ENCODE data around the gene PTGES3L.
"Not testable (repeated sequence)": the region's sequence is repeated elsewhere in the genome, so short reads cannot be mapped to it uniquely, and the experiment has no call there.

The PTGES3L gene

DNA sequence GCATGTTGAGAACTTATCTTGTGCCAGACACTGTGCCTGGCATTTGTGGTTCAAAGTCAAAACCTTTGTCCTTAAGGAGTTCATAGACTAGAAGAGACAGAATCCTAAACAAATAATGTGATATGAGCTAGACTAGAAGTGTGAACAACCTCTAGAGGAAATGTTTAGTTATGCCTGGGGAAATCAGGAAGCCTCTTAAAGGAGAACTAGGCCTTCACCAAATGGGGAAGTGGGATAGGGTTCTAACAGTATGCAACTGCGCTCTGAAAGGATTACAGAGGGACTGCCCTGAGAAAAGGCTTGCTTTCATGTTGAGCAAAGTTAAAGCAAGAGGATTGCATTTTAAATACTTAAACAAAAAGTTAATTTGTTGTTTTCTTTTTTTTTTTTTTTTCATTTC, 5.3 kb upstream of the PTGES3L start:
- Histone ChIP-seq H3K36me3 (peaks cover 46% of the 10 kb centered on the region), H3K27me3 (no peaks in the 10 kb centered on the region), H3K4me3 (ENCODE audit: low read depth, low read length) (no peak overlapping the region), H3K9me3 (no peaks in the 10 kb centered on the region), H3K4me1 (no peaks in the 10 kb centered on the region)
- no peak for DNase-seq
- TF ChIP-seq, protein P1, sequence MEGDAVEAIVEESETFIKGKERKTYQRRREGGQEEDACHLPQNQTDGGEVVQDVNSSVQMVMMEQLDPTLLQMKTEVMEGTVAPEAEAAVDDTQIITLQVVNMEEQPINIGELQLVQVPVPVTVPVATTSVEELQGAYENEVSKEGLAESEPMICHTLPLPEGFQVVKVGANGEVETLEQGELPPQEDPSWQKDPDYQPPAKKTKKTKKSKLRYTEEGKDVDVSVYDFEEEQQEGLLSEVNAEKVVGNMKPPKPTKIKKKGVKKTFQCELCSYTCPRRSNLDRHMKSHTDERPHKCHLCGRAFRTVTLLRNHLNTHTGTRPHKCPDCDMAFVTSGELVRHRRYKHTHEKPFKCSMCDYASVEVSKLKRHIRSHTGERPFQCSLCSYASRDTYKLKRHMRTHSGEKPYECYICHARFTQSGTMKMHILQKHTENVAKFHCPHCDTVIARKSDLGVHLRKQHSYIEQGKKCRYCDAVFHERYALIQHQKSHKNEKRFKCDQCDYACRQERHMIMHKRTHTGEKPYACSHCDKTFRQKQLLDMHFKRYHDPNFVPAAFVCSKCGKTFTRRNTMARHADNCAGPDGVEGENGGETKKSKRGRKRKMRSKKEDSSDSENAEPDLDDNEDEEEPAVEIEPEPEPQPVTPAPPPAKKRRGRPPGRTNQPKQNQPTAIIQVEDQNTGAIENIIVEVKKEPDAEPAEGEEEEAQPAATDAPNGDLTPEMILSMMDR (IDR thresholded peaks at IDR 0.05; ENCODE audit: low read depth, low read length) = no peak

DNA sequence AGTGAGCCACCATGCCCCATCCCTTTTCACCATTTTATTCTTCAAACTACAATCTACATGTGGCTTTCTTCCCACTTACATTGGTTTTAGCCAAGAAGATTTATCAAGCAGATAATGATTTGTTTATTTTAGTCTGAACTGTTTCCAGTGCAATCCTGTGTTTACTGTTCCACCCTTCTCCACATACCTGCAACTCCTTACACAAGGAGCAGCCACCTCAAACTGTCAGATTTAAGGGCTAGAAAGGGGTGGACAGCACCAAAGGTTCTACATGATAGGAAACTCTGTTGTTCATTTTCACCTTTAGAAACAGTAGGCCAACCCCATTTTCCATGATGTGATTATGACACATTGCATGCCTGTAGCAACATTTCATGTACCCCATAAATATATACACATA, 2.4 kb upstream of the PTGES3L start:
- no peak for DNase-seq
- peaks cover 17% of the 10 kb centered on the region for H3K36me3 ChIP-seq
- TF ChIP-seq, protein P1 (IDR thresholded peaks at IDR 0.05; ENCODE audit: low read depth, low read length) = no peak
- no peaks in the 10 kb centered on the region for H3K27me3 ChIP-seq
- H3K4me1 ChIP-seq = peaks cover 5% of the 10 kb centered on the region; the same call in 1 of the 2 replicates
- no peak overlapping the region for H3K4me3 ChIP-seq (ENCODE audit: low read depth, low read length)
- no peaks in the 10 kb centered on the region for H3K9me3 ChIP-seq

DNA sequence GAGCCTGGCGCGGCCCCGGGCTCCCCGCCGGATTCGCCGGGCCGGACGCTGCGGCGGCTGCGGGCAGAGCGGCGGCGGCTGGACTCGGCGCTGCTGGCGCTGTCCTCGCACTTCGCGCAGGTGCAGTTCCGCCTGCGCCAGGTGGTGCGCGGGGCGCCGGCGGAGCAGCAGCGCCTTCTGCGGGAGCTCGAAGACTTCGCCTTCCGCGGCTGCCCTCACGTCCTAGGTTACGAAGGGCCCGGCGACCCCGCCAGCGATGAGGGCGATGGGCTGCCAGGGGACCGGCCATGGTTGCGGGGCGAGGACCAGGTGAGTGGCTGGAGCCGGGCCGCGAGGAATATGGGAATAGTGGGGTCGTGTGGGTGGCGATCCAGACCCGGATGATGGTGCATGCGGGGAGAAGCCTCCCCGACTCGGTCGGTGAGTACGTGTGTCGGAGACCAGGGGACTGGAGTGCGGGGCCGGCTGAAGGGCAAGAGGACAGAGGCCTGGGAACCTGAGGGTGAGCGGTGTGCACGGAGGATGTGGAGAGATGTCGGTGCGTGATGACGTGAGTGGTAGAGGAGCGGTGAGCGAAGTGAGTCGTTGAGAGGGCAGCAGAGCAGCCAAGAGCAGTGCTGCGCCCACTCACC, 1.0 kb upstream of the PTGES3L start:
- DNase-seq = peak; percentile 42
- H3K9me3 ChIP-seq = no peaks in the 10 kb centered on the region
- peaks cover 9% of the 10 kb centered on the region for H3K36me3 ChIP-seq
- peaks cover 5% of the 10 kb centered on the region; the same call in 1 of the 2 replicates for H3K4me1 ChIP-seq
- H3K4me3 ChIP-seq (ENCODE audit: low read depth, low read length) = peak overlapping the region; percentile 92
- H3K27me3 ChIP-seq = no peaks in the 10 kb centered on the region
- TF ChIP-seq, protein P1 (IDR thresholded peaks at IDR 0.05; ENCODE audit: low read depth, low read length) = no peak

DNA sequence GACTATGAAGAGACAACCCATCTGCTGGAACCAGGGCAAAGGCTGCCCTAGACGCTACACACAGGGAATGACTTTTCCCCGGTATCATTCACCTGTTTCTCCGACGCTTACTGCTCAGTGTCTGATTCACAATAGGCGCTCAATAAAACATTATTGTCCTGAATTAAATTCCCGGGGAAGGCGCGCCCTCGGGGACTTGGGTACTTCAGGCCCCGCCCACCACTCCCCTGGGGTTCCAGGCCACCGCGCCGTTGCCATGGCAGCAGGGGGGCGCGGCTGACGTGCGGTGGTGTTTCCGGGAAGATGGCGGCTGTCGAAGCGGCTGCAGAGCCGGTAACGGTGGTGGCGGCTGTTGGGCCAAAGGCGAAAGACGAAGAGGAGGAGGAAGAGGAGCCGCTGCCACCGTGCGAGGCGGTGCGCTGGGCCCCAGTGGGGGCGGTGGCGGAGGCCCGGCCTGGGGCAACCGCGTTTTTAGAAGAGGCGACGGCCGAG, 440 bp upstream of the PTGES3L start, which contains the start of gene RUNDC1:
TSS of gene RUNDC1 (plus strand) at position 292 of the 492 bp plus-strand sequence. CDS start at position 304, 12 bp downstream.
- peaks cover 5% of the 10 kb centered on the region for H3K36me3 ChIP-seq
- H3K9me3 ChIP-seq = no peaks in the 10 kb centered on the region
- peaks cover 5% of the 10 kb centered on the region; the same call in 1 of the 2 replicates for H3K4me1 ChIP-seq
- H3K27me3 ChIP-seq = no peaks in the 10 kb centered on the region
- peak; percentile 96 for DNase-seq
- peak within 1 kb of the TSS; percentile 92 for H3K4me3 ChIP-seq (ENCODE audit: low read depth, low read length)
- TF ChIP-seq, protein P1 (IDR thresholded peaks at IDR 0.05; ENCODE audit: low read depth, low read length) = no peak

DNA sequence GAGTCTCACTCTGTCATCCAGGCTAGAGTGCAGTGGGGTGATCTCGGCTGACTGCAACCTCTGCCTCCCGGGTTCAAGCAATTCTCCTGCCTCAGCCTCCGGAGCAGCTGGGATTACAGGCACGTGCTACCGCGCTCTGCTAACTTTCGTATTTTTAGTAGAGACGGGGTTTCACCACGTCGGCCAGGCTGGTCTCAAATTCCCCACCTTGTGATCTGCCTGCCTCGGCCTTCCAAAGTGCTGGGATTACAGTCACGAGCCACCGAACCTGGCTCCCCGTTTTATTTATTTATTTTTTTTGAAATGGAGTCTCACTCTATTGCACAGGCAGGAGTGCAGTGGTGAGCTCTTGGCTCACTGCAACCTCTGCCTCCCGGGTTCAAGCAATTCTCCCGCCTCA, 4.2 kb downstream of the PTGES3L start:
- H3K27me3 ChIP-seq; H3K36me3 ChIP-seq; DNase-seq; H3K4me1 ChIP-seq; H3K4me3 ChIP-seq (ENCODE audit: low read depth, low read length); H3K9me3 ChIP-seq: not testable (repeated sequence)

DNA sequence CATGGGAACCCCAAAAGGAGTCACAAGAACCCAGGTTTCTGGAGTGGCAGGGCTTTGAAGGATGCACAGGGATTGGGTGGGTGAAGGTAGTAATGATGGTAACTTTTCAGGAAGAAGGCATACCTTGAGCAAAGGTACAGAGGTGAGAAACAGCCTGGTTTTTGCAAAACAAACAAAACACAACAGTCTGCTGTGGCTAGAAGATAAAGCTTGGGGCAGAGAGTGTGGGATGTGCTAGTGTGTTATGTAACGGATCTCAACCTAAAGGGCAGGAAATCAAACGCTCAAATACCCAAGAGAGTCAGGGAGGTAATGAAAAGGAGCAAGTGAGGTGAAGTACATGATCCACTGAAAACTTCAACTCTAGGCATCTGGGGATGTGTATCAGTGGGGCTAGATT, 4.6 kb downstream of the PTGES3L start:
- H3K4me1 ChIP-seq = peaks cover 5% of the 10 kb centered on the region; the same call in 1 of the 2 replicates
- DNase-seq = no peak
- no peaks in the 10 kb centered on the region for H3K27me3 ChIP-seq
- H3K4me3 ChIP-seq (ENCODE audit: low read depth, low read length) = no peak overlapping the region
- TF ChIP-seq, protein P1 (IDR thresholded peaks at IDR 0.05; ENCODE audit: low read depth, low read length) = no peak
- H3K36me3 ChIP-seq = no peaks in the 10 kb centered on the region
- no peaks in the 10 kb centered on the region for H3K9me3 ChIP-seq

DNA sequence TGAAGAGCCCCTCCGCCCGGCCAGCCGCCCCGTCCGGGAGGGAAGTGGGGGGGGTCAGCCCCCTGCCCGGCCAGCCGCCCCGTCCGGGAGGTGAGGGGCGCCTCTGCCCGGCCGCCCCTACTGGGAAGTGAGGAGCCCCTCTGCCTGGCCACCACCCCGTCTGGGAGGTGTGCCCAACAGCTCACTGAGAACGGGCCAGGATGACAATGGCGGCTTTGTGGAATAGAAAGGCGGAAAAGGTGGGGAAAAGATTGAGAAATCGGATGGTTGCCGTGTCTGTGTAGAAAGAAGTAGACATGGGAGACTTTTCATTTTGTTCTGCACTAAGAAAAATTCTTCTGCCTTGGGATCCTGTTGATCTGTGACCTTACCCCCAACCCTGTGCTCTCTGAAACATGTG, 6.6 kb downstream of the PTGES3L start:
- H3K4me1 ChIP-seq, DNase-seq: not testable (repeated sequence)

More for the DNA sequence above, 6.6 kb downstream of the PTGES3L start:
- not testable (repeated sequence) for H3K4me3 ChIP-seq (ENCODE audit: low read depth, low read length); H3K36me3 ChIP-seq; H3K9me3 ChIP-seq; H3K27me3 ChIP-seq
